HT1080 (cell line): Measurements from ENCODE around the gene BTN3A1. TPM values are rescaled to one million over a fixed set of nuclear protein-coding genes. Genes with fewer than 3 reads are reported as not detected.
"Not testable (repeated sequence)": the region's sequence is repeated elsewhere in the genome, so short reads cannot be mapped to it uniquely, and the experiment has no call there.

Experiments
- DNase-seq: peaks from one replicate; pipeline ENCODE4 v3.0.0-alpha.2; 2015; ENCODE audit warnings: low read depth
- total RNA-seq: library from RNA; depleted of rRNA; stranded (reverse); fragments of >200 nt; shearing (Covaris generic); gene quantifications from 2 replicates; pipeline ENCODE4 v1.2.3, GENCODE V29; 2014

BTN3A1 gene
- total RNA-seq, 1 experiment from 2014 or later = 8.7 TPM

DNA sequence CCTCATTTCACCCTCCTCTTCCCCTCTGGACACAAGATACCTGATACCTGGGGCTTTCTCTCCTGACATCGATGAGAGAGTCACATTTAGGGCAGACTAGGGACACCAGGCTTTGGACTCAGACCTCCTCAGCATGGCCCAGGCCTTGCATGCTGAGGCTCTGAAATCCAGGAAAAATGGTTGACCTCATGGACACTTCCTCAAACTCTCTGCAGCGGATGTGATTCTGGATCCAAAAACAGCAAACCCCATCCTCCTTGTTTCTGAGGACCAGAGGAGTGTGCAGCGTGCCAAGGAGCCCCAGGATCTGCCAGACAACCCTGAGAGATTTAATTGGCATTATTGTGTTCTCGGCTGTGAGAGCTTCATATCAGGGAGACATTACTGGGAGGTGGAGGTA is 10.9 kb downstream of the BTN3A1 start:
- DNase-seq = no peak

DNA sequence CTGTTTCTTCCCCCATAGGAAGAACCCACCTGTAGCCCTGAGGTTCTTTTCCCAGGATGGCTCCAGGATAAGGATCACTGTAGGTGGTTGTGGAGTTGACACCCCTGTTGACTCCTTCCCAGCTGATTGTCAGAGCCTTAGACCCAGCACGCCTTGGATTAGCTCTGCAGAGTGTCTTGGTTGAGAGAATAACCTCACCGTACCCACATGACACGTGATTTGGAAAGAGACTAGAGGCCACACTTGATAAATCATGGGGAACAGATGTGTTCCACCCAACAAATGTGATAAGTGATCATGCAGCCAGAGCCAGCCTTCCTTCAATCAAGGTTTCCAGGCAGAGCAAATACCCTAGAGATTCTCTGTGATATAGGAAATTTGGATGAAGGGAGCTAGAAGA is 12.2 kb downstream of the BTN3A1 start:
- DNase-seq = no peak

DNA sequence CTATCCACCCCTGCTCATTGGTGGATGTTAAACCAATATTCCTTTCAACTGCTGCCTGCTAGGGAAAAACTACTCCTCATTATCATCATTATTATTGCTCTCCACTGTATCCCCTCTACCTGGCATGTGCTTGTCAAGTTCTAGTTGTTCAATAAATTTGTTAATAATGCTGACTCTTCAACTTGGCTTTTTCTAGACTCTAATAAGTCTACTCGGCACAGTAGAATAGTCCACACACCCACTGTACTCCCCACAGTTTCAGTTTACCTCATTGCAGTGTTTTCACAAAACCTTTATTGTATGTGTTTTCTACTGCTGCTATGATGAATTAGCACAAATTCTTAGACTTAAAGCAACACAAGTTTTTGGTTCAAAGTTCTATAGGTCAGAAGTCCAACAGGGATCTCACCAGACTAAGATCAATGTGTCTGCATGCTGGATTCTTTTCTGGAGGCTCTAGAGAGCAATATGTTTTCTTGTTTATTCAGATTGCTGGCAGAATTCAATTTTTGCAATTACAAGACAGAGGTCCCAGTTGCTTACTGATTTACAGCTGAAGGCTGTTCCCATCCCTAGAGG is 13.1 kb downstream of the BTN3A1 start:
- no peak for DNase-seq

DNA sequence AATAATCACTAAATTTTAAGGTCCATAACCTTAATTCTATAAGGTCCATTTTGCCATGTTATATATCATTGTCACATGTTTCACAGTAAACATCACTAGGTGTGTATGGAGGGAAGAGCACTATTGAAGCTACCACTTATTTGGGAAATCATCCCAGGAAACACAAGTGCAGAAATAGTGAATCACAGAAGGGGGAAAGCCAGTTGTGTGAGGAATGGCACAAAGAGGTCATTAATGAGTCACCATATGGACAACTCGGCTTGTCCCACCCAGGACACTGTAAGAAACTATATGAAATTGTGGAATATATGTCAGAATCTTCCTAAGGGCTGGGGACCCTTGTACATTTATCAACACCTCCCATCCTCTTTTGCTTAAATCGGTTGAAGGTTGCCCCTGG is 13.7 kb downstream of the BTN3A1 start:
- DNase-seq = peak; percentile 28

DNA sequence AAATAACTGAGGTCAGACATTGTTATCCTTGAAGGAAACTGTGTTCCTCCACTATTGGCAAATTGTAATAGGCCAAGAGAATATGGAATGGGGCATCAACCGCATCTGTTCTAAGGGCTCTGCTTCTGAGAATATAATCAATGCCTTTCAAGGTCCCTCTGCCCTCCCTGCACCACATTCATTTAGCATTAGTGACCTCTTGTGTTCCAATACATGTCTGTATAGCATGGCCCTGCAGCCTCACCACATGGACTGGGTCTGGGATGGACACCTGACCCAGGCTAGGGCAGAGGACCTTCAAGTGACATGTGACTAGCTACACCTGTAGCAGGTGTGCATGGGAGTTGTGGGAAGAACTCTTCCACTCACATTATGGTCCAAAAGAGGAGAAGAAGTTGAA is 14.2 kb downstream of the BTN3A1 start:
- DNase-seq = no peak

DNA sequence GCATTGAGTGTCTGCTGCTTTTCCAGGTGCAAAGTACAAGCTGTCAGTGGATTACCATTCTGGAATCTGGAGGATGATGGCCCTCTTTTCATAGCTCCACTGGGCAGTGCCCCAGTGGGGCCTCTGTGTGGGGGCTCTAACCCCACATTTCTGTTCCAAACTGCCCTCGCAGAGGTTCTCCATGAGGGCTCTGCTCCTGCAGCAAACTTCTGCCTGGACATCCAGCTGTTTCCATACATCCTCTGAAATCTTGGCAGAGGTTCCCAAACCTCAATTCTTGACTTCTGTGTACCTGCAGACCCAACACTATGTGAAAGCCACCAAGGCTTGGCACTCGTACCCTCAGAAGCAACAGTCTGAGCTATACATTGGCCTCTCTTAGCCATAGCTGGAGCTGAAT is 16.0 kb downstream of the BTN3A1 start:
- DNase-seq = not testable (repeated sequence)

DNA sequence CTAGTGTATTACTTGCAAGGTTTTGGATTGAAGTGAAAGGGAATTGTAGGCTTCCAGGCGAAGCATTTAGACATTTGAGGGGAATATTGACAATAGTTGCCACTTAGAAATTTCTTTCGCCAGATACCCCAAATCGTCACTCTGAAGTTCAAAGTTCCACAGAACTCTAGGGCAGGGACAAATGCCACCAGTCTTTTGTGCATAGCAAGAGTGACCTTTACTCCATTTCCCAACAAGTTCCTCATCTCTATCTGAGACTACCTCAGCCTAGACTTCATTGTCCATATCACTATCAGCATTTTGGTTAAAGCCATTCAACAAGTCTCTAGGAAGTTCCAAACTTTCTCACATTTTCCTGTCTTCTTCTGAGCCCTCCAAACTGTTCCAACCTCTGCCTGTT is 16.7 kb downstream of the BTN3A1 start:
- not testable (repeated sequence) for DNase-seq

DNA sequence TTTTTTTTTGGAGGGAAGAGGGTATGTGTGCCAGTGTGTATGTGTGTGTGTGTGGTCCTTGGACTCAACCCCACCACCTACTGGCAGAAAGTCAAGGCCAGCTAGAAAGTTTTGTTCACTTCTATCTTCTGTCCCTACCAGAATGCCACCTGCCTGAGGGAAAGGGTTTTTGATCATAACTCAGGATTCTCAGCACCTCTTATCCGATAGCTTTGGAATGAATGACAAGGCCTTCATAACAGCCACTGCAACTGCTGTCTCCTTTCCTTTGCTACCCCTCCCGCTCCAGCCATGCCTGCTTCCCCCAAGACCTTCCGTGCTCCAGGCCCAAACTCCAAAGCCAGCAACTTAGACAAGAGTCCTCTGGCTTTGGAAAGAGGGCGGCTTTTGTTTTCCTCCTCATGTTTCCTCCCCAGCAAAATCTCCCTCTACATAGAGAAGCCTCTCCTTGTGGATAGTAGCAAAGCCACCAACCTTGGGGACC is 18.7 kb downstream of the BTN3A1 start:
- DNase-seq = peak; percentile 52

DNA sequence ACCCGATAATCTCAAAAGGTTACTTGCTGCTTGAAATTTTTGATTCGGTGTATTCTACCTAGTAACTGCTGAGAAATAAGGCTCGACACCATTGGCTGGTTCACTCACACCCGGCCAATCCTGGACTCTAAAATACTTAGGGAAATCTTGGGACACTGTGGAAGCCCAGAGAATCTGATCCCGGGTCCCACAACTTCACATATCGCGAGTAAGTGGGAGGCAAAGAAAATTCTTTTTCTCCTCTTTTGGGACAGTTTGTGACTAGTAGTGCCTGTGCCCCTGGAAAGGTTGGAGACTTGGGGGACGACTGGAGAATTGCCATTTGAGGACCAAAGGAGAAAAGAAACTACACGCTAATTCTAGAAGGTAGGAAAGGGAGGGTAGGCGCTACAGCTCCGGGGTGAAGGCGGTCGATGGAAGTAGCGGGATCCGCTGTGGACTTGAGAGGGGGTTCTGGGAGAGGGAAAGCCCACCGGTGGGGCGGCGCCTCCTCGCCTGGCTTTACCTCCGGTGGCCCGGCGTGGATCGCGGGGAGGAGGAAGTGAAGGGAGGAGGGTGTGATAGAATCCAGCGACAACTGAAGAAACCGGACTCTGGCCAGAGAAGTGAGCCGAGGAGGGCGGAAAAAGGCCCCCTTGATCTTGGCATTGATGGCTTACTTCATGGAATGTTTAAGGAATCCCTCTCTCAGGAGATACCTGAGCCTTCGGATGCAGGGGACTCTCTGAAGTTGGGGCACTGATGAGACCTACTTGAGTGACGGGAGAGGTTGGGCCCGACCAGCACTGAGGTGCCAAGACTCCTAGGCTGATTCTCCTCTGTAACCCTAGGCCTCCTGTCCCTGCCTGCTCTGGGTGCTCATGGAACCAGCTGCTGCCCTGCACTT is 19.4 kb downstream of the BTN3A1 start:
- peak; percentile 91 for DNase-seq

DNA sequence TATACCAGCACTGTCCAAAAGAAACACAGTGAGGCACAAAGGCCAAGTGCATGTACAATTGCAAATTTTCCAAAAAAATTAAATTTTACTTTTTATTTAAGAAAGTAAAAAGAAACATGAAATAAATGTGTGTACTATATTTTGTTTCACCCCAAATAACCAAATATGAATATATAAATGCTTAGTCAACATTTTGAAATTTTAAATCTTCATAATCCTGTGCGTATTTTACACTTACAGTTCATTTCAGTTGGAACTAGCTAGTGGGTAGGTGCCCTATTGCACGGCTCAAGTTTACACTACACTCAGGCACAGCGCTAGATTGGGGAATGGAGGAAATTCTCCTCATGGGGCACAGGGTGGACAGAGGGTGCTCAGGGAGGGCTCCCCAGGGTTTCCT is 20.3 kb downstream of the BTN3A1 start:
- no peak for DNase-seq

DNA sequence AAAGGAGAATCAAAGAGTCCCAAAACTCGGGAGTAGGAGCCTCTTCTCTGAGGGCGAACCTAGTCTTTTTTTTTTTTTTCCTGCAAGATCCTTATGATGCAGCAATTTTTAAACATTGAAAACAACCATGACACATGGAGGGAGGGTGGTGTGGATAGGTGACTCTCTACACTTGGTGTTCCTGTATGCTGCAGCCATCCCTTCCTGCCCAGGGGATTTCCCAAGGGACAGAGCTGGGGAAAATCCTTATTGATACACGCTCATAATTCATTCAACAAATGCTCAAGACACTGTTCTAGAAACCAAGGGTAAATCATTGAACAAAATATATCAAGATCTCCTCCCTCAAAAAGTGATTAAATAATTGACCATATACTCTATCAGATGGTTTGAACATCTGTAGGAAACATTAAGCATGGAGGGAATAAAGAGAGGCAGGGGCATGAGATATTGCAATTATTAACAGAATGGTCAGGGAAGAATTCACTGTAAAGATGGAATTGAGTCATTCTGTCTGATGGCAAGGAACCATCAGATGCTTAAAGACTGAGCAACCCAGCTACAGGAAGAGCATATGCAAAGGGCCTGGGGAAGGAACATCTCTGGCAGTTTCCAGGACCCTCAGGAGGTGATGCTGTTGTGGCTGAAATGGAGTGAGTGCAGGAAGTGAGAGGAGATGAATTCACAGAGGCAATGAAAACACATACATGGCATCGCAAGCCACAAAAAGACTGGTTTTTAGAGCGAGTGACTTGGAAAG is 24.8 kb downstream of the BTN3A1 start:
- DNase-seq = no peak

DNA sequence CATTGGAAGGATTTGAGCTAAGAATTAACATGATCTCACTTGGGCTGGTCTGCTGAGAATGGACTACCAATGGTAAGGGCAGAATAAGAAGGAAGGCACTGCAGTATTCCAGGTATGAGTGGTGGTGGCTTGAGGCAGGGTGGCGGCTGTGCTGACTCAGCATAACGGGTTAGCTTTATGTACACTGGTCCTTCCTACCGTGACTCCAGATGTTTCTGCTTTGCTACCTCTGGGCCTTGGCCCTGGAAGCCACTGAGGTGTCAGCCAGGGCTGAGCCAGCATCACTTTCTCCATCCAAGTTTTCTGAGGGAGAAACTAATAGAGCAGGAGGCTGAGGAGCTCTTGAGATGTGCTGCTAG is 25.4 kb downstream of the BTN3A1 start:
- DNase-seq = no peak

DNA sequence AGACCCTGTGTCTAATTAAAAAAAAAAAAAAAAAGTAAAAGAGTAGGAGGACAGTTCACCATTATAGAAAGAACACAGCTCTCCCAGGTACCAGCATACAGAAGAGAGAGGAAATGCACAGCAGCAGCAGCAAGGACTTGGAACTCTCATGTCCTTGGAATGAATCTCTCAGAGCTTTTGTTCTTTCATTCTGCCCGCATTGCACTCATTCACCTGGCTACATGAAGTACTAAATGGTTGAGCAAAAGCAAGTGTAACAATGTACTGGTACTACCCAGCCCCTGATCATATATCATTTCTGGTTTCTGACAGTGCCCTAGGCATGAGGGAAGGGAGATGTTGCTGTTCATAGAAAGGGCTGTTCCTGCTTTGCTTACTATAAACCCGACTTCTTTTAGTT is 26.1 kb downstream of the BTN3A1 start:
- no peak for DNase-seq

DNA sequence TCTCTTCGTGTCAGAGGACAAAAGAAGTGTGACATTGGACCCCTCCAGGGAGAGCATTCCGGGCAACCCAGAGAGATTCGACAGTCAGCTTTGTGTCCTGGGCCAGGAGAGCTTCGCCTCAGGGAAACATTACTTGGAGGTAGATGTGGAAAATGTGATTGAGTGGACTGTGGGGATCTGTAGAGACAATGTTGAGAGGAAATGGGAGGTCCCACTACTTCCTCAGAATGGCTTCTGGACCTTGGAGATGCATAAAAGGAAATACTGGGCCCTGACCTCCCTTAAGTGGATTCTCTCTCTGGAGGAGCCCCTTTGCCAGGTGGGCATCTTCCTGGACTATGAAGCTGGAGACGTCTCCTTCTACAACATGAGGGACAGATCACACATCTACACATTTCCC is 28.7 kb downstream of the BTN3A1 start:
- DNase-seq = no peak

DNA sequence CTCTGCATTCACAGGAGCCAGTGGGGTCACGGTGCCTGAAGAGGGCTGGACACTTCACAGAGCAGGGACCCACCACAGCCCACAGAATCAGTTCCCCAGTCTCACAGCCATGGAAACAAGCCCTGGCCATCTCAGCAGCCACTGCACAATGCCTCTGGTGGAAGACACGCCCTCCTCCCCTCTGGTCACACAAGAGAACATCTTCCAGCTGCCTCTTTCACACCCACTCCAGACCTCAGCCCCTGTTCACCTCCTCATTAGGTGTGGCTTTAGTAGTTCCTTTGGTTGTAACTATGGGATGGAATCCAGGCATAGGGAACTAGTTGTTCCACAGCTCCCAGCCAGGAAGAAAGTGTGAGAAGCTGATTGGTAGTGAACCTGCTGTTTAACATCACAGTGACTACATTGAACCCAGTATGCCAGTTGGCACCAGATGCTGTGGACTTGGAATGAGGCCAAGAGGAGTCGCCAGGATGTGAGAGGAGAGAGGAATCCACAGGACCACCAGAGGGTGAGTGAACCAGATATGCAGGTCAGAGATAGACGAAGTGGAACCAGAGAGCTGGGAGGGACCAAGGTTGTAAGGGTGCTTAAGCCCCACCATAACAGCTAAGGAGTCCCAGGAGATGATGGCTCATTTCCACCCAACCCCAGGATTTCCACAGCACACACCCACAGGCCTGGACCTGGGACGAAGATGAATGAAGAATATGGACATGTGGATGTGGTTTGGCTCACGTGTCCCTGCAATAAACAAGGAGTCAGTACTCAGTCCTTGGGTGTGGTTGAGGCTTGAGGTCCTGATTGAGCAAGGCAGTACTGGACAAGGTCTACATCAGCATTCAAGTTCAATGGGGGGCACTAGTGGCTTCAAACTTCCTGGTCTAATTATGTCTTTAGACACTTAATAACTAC is 29.4 kb downstream of the BTN3A1 start:
- peak; percentile 63 for DNase-seq

DNA sequence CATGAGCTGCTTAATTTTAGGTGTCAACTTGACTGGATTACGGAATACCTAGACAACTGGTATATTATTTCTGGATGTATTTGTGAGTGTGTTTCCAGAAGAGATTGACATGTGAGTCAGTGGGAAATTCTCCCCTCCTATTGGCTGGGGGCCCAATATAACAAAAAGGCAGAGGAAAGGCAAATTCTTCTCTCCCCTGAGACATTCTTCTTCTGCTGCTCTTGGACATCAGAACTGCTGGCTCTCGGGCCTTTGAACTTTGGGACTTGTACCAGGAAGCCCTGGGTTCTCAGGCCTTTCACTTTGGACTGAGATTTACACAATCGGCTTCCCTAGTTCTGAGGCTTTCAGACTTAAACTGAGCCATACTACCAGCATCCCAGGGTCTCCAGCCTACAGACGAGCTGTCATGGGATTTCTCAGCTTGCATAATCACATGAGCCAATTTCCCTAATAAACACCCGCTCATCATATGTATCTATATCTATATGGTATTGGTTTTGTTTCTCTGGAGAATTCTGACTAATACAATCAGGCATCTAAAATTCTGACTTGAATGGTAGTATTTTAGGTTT is 30.6 kb downstream of the BTN3A1 start:
- peak; percentile 19 for DNase-seq

DNA sequence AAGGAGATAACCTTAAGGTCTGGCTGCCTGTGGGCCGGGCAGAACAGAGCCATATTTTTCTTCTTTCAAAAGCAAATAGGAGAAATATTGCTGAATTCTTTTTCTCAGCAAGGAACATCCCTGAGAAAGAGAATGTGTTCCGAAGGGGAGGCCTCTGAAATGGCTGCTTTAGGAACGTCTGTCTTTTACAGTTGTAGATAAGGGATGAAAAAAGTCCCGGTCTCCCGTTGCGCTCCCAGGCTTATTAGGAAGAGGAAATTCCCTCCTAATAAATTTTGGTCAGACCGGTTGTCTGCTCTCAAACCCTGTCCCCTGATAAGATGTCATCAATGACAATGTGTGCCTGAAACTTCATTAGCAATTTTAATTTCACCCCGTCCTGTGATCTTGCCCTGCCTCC is 31.6 kb downstream of the BTN3A1 start:
- DNase-seq = not testable (repeated sequence)

DNA sequence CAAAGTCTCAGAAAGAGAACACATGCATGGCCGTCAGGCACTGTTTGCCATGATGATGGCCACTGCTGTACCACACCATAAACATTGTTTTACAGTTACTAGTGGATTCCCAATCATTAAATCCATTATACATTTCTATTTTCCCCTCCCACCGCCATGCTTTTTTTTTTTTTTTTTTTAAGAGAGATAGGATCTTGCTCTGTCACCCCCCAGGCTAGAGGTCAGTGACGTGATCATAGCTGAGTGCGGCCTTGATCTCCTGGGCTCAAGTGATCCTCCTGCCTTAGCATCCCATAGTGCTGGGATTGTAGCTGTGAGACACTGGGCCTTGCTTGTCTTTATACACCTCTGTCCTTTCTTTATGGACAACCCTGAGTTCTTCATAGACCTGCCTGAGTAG is 33.9 kb downstream of the BTN3A1 start:
- DNase-seq = no peak

DNA sequence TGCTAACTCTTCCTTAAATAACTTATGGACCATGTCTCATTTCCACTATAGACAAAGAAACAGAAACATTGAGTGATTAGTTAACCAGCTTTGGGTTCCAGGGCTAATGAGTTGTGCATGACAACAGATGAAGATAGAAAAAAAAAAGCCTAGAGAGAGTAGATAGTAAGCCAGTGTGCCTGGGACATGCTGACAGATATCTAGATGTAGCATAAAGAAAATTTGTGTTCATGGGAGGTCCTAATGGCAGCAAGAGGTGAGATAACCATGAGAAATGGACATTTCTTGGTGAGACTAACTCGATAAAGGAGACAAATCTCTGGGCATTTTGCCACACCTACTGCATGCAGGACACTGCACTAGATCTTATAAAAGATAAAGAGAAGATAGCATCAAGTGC is 35.5 kb downstream of the BTN3A1 start:
- no peak for DNase-seq

DNA sequence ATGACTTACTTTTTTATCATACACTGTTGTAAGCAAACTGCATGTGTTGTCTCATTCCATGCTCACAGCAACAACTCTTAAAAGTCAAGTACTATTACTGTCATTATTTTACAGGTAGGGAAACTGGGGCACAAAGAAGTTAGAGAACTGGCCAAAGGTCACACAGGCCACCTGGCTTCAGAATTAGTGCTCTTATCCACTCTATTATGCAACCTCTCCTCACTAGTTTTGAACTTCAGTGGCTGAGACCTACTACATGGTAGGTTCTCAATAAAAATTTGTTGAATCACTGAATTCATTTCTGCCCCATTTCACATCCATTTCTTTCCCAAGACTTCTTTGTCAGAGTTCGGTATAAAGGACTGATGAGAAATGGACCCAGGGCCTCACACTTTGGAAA is 35.9 kb downstream of the BTN3A1 start:
- no peak for DNase-seq
